Endothelial cell of umbilical vein (primary cell): ENCODE data around the gene CHI3L2. TPM values are rescaled to one million over a fixed set of nuclear protein-coding genes. Genes with fewer than 3 reads are reported as not detected.

Experiments used
- BruUV-seq: library from RNA; stranded (reverse); fragments of 400-500 nt; replicated peaks from 2 replicates; lab custom pipeline; 2021; lab: Mats Ljungman, UMichigan
- CTCF ChIA-PET: fragments of 300-600, 350-600 bp; sonication (Branson Sonifier 250); formaldehyde crosslinking; loops from one replicate; lab custom pipeline; 2021; ENCODE audit warnings: antibody characterized with exemption, inconsistent platforms; lab: Charles Lee
- POLR2A ChIA-PET: fragments of 300-600, 350-600 bp; sonication (Branson Sonifier 250); formaldehyde crosslinking; loops from one replicate; lab custom pipeline; 2021; ENCODE audit warnings: antibody characterized with exemption, inconsistent platforms; lab: Charles Lee
- DNase-seq: peaks from one replicate; pipeline ENCODE4 v3.0.0-alpha.2; 2011; ENCODE audit warnings: low read depth, low spot score
- FAIRE-seq: peaks from 2 replicates; lab custom pipeline; 2011; peaks lifted over from hg19 to GRCh38; lab: Jason Lieb, UNC
- H2AFZ ChIP-seq: 2 replicates; pipeline ENCODE4 v1.6.0; 2012; ENCODE audit warnings: low read depth, low read length, control low read depth, inconsistent platforms
- H3K27ac ChIP-seq: 2 replicates; pipeline ENCODE4 v1.5.1; 2011; ENCODE audit warnings: low read depth, mild to moderate bottlenecking, control low read depth, low read length, moderate library complexity; ENCODE audit not compliant: insufficient read depth
- H3K27me3 ChIP-seq, 2 experiments: 2 replicates each; pipeline versions ENCODE4 v1.6.0 to v1.6.1; 2011; ENCODE audit warnings: low read length in 2 of 2, mixed read lengths in 1 of 2; ENCODE audit not compliant: control insufficient read depth in 2 of 2, insufficient read depth in 2 of 2
- H3K36me3 ChIP-seq, 2 experiments: 2 replicates in 1 of 2; 3 replicates in 1 of 2; pipeline ENCODE4 v1.5.1; 2011; ENCODE audit warnings: low read length in 2 of 2, mild to moderate bottlenecking in 1 of 2, moderate library complexity in 1 of 2; ENCODE audit not compliant: control insufficient read depth in 2 of 2, insufficient read depth in 2 of 2; ENCODE audit errors: extremely low read depth in 1 of 2
- H3K4me1 ChIP-seq: 3 replicates; pipeline ENCODE4 v1.5.1; 2011; ENCODE audit warnings: mild to moderate bottlenecking, low read length; ENCODE audit not compliant: control insufficient read depth, insufficient read depth; ENCODE audit errors: extremely low read depth
- H3K4me2 ChIP-seq: 2 replicates; pipeline ENCODE4 v1.6.1; 2011; ENCODE audit warnings: low read length, control low read depth, mixed read lengths; ENCODE audit not compliant: insufficient read depth
- H3K4me3 ChIP-seq, 3 experiments: fragments of 200-600 bp in 1 of 3; sonication (generic), shearing (Covaris generic) in 1 of 3; replicated peaks in 1 of 3; 2 replicates each; pipeline ENCODE4 v1.5.1; 2011 to 2016; ENCODE audit warnings: control low read depth in 3 of 3, low read length in 3 of 3, mild to moderate bottlenecking in 2 of 3, inconsistent platforms in 1 of 3, low read depth in 1 of 3, moderate library complexity in 1 of 3; ENCODE audit not compliant: insufficient read depth in 1 of 3
- H3K79me2 ChIP-seq: 2 replicates; pipeline ENCODE4 v1.6.0; 2012; ENCODE audit warnings: low read length, inconsistent platforms; ENCODE audit not compliant: control insufficient read depth, insufficient read depth
- H3K9ac ChIP-seq: replicated peaks from 2 replicates; pipeline ENCODE3; 2011; ENCODE audit warnings: low read length, control low read depth; ENCODE audit not compliant: insufficient read depth; ENCODE audit errors: extremely low read depth
- H3K9me1 ChIP-seq: replicated peaks from 3 replicates; pipeline ENCODE4 v1.6.0; 2011; ENCODE audit warnings: mild to moderate bottlenecking, low read length; ENCODE audit not compliant: control insufficient read depth, insufficient read depth; ENCODE audit errors: extremely low read depth
- H3K9me3 ChIP-seq: replicated peaks from 2 replicates; pipeline ENCODE4 v1.5.1; 2012; ENCODE audit warnings: low read length, inconsistent platforms; ENCODE audit not compliant: control insufficient read depth, insufficient read depth
- H4K20me1 ChIP-seq: replicated peaks from 2 replicates; pipeline ENCODE3; 2011; ENCODE audit warnings: mild to moderate bottlenecking, low read length; ENCODE audit not compliant: control insufficient read depth, insufficient read depth; ENCODE audit errors: extremely low read depth
- EZH2 ChIP-seq: IDR thresholded peaks from 2 replicates; pipeline ENCODE4 v1.6.1; 2012; ENCODE audit warnings: borderline replicate concordance, low read depth, mild to moderate bottlenecking, moderate library complexity, low read length, inconsistent platforms; ENCODE audit not compliant: severe bottlenecking
- FOS ChIP-seq: IDR thresholded peaks from 2 replicates; pipeline ENCODE4 v1.6.1; 2011; ENCODE audit warnings: mild to moderate bottlenecking, low read length, moderate library complexity, borderline replicate concordance; ENCODE audit not compliant: insufficient read depth
- GATA2 ChIP-seq: IDR thresholded peaks from 2 replicates; pipeline ENCODE4 v1.7.0; 2011; ENCODE audit warnings: low read depth, mild to moderate bottlenecking, moderate library complexity, mixed read lengths, low read length; ENCODE audit not compliant: insufficient read length, insufficient read depth
- JUN ChIP-seq: IDR thresholded peaks from 2 replicates; pipeline ENCODE4 v1.6.1; 2011; ENCODE audit warnings: borderline replicate concordance, low read depth; ENCODE audit not compliant: insufficient read length, insufficient read depth
- MAX ChIP-seq: IDR thresholded peaks from 2 replicates; pipeline ENCODE4 v1.6.1; 2011; ENCODE audit not compliant: insufficient read depth, insufficient read length
- MYC ChIP-seq: IDR thresholded peaks from one replicate; pipeline ENCODE4 v1.6.1; 2011; ENCODE audit warnings: mild to moderate bottlenecking, low read depth, low read length
- POLR2A ChIP-seq: IDR thresholded peaks from 2 replicates; pipeline ENCODE4 v1.6.1; 2012; ENCODE audit warnings: low read depth, mild to moderate bottlenecking, control low read depth, low read length
- dilution Hi-C: fragments of 300-500 bp; cut with MboI; formaldehyde crosslinking; loops from one replicate; pipeline ENCODE4 v1.15.0; 2019; ENCODE audit warnings: low sequenced_read_pairs; ENCODE audit not compliant: extremely low pct_ligation_motif_present
- intact Hi-C: fragments of 100-400 bp; cut with micrococcal nuclease; formaldehyde crosslinking; loops from one replicate; pipeline ENCODE4 v1.10.0; 2022
- polyA plus RNA-seq, 4 experiments: library from polyadenylated mRNA; depleted of rRNA in 3 of 4; stranded (reverse) in 3 of 4; unstranded in 1 of 4; fragments of >200 nt; gene quantifications; 2 replicates each; pipeline versions ENCODE4 v1.2.1 to v1.2.3, GENCODE V29; 2011 to 2012; ENCODE audit warnings: missing spikeins in 1 of 4
- total RNA-seq: library from RNA; stranded (reverse); gene quantifications from 2 replicates; pipeline ENCODE4 v1.2.3, GENCODE V29; 2021
- TF ChIP-seq, protein P1 (sequence below), 2 donors: IDR thresholded peaks; 1 replicate in 1 of 2; 2 replicates in 1 of 2; pipeline ENCODE4 v1.5.1; 2011; ENCODE audit warnings: low read length in 2 of 2, mild to moderate bottlenecking in 2 of 2, moderate library complexity in 2 of 2, control low read depth in 1 of 2, inconsistent platforms in 1 of 2, low read depth in 1 of 2; ENCODE audit not compliant: insufficient read depth in 1 of 2; ENCODE audit errors: extremely low read depth in 1 of 2

CHI3L2 gene
- total and polyA plus RNA-seq, 2 donors (not counting 3 experiments of a cell fraction or from before 2014, with no cell fraction given) = not detected

- Histone ChIP-seq H4K20me1 (no peaks in the 10 kb centered on the region), H3K4me2 (no peak overlapping the region), H3K9me3 (no peaks in the 10 kb centered on the region), H3K9me1 (no peaks in the 10 kb centered on the region), H2AFZ (no peak overlapping the region), H3K79me2 (no peaks in the 10 kb centered on the region), H3K27me3 (peaks cover 5 to 8% of the 10 kb centered on the region in 2 experiments), H3K27ac (no peak overlapping the region), H3K9ac (no peak overlapping the region), H3K4me1 (no peaks in the 10 kb centered on the region), H3K36me3 (no peaks in the 10 kb centered on the region), H3K4me3 (no peak overlapping the region)
- DNase-seq (no peak), FAIRE-seq (no peak)
- no TSS peak for BruUV-seq
- dilution Hi-C loops (no loop called here), intact Hi-C loops (no loop called here)
- TF ChIP-seq MYC = no peak
- no peak for TF ChIP-seq GATA2
- no peak for TF ChIP-seq JUN
- no peak for TF ChIP-seq POLR2A
- ChIA-PET CTCF (interaction anchor here (0.6 to 7.4 kb wide), 4 partner anchors 31 to 554 kb away, joined by 3 to 266 read pairs (median 4); no protein-coding TSS in a partner anchor), POLR2A (no interaction called here)
Measured at GRCh38 chr1:111220302-111220890, 7.1 kb upstream of the CHI3L2 start.

- H4K20me1 ChIP-seq = no peaks in the 10 kb centered on the region
- DNase-seq (no peak), FAIRE-seq (no peak)
- BruUV-seq = no TSS peak
- H3K79me2 ChIP-seq = no peaks in the 10 kb centered on the region
- H3K4me2 ChIP-seq = no peak overlapping the region
- H3K4me1 ChIP-seq = no peaks in the 10 kb centered on the region
- no peaks in the 10 kb centered on the region for H3K36me3 ChIP-seq
- no peaks in the 10 kb centered on the region for H3K9me3 ChIP-seq
- no peak overlapping the region for H3K9ac ChIP-seq
- ChIA-PET CTCF (interaction anchor here (1.0 to 7.4 kb wide), 4 partner anchors 23 to 287 kb away, joined by 3 to 266 read pairs (median 4); no protein-coding TSS in a partner anchor), POLR2A (no interaction called here)
- peaks cover 5 to 8% of the 10 kb centered on the region in 2 experiments for H3K27me3 ChIP-seq
- intact Hi-C loops = no loop called here
- dilution Hi-C loops = no loop called here
- H3K9me1 ChIP-seq = no peaks in the 10 kb centered on the region
- H3K27ac ChIP-seq = no peak overlapping the region
- TF ChIP-seq GATA2 (no peak), JUN (no peak), MYC (no peak), EZH2 (no peak), MAX (no peak), FOS (no peak)
- TF ChIP-seq, protein P1, sequence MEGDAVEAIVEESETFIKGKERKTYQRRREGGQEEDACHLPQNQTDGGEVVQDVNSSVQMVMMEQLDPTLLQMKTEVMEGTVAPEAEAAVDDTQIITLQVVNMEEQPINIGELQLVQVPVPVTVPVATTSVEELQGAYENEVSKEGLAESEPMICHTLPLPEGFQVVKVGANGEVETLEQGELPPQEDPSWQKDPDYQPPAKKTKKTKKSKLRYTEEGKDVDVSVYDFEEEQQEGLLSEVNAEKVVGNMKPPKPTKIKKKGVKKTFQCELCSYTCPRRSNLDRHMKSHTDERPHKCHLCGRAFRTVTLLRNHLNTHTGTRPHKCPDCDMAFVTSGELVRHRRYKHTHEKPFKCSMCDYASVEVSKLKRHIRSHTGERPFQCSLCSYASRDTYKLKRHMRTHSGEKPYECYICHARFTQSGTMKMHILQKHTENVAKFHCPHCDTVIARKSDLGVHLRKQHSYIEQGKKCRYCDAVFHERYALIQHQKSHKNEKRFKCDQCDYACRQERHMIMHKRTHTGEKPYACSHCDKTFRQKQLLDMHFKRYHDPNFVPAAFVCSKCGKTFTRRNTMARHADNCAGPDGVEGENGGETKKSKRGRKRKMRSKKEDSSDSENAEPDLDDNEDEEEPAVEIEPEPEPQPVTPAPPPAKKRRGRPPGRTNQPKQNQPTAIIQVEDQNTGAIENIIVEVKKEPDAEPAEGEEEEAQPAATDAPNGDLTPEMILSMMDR (IDR thresholded peaks at IDR 0.05; ENCODE audit: extremely low read depth in 1 of 2, insufficient read depth in 1 of 2, low read depth in 1 of 2, low read length in 2 of 2) = no peak
- no peak overlapping the region for H2AFZ ChIP-seq
- H3K4me3 ChIP-seq = no peak overlapping the region
Measured at GRCh38 chr1:111221276-111221632, 6.3 kb upstream of the CHI3L2 start.
